Mononuclear cell (primary cell): Measurements from ENCODE around the gene TPST1. TPM values are rescaled to one million over a fixed set of nuclear protein-coding genes. Genes with fewer than 3 reads are reported as not detected.
"Not testable (repeated sequence)": the region's sequence is repeated elsewhere in the genome, so short reads cannot be mapped to it uniquely, and the experiment has no call there.

Experiments used
- H3K27me3 ChIP-seq: 2 replicates; pipeline ENCODE4 v1.6.0; 2011; ENCODE audit warnings: low read length, control low read depth; ENCODE audit not compliant: insufficient read depth
- H3K4me1 ChIP-seq: 2 replicates; pipeline ENCODE4 v1.5.1; 2011; ENCODE audit warnings: mild to moderate bottlenecking, low read length, control low read depth; ENCODE audit not compliant: insufficient read depth
- H3K4me3 ChIP-seq: 2 replicates; pipeline ENCODE4 v1.5.1; 2011; ENCODE audit warnings: mild to moderate bottlenecking, low read length, moderate library complexity
- H3K9me3 ChIP-seq: 2 replicates; pipeline ENCODE4 v1.5.1; 2011; ENCODE audit warnings: low read depth, mild to moderate bottlenecking, control low read depth, low read length
- total RNA-seq: library from RNA; depleted of rRNA; stranded (reverse); fragments of >200 nt; gene quantifications from one replicate; pipeline ENCODE4 v1.2.3, GENCODE V29; 2012

Gene TPST1
- 7.9 TPM for total RNA-seq

DNA sequence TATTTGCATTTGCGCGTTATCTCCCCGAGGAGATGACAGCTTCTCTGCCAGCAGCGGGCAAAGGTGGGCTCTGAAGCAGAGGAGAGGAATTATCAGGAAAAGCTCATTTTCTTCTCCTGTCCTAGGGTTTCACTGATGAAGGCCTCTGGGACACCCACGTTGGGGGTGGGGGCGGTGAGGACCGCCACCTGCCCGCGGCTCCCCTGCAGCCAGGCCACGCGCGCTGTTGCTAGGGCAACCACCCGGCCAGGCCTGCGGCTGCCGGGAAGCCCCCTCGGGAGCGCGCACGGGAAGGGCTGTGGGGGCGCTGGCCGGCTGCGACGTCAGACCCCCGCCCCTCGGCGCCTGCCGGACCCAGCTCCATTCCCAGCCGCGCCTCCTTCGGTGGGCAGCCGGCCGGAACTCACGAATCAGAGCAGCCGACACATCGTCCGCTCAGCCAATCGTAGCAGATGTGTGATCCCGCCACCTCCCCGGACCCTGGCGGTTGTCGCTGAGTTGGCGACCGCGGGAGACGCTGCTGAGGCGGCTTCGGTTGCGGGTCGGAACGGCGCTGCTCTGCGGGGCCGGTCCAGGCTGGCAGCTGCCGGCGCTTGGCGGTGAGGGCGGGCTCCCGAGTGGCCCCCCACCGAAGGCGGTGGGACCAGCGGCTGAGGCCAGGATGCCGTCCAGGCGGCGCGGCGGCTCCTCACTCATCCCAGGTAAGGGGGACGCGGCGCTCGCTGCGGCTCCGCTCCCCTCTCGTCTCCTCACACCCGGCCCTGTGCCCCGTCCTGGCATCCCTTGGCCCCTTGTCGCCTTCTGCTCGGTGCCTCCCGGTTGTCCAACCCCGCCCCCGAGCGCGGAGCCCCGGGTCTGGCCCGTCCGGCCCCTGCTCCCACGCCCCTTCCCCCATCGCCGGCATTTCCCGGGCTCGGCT lies at the start of gene TPST1:
Gene TPST1 (plus strand): TSS at position 513 of the 919 bp plus-strand sequence. CDS start 35,092 bp downstream, outside the sequence.
- H3K9me3 ChIP-seq: no peaks in the 10 kb centered on the region
- peak within 1 kb of the TSS; percentile 63 for H3K4me3 ChIP-seq
- H3K4me1 ChIP-seq: peaks cover 34% of the 10 kb centered on the region
- peaks cover 18% of the 10 kb centered on the region for H3K27me3 ChIP-seq

DNA sequence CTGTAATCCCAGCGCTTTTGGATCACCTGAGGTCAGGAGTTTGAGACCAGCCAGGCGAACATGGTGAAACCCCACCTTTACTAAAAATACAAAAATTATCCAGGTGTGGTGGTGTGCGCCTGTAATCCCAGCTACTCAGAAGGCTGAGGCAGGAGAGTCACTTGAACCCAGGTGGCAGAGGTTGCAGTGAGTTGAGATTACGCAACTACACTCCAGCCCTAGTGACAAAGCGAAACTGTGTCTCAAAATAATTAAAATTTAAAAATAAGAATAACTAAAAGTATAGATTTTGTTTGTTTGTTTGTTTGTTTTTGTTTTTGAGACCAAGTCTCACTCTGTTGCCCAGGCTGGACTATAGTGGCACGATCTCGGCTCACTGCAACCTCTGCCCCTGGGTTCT lies 49.1 kb upstream of the TPST1 start:
- not testable (repeated sequence) for H3K27me3 ChIP-seq, H3K4me1 ChIP-seq, H3K4me3 ChIP-seq, H3K9me3 ChIP-seq

DNA sequence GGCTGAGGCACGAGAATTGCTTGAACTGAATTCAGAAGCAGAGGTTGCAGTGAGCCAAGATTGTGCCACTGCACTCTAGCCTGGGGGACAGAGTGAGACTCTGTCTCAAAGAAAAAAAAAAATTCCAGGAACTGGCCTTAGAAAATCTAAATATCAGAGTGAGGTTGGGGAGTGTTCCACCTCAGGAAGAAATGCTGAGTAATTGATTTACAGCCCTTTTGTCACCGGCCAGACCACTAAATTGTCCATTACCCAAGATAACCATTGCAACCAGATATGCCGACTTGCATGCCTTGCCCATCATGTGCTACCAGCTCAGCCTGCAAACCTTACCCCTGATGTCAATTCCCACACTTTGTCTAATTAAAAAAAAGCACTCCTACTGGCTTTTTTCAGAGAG lies 48.1 kb upstream of the TPST1 start:
- Histone ChIP-seq H3K4me3 (no peak overlapping the region), H3K9me3 (no peaks in the 10 kb centered on the region), H3K27me3 (no peaks in the 10 kb centered on the region), H3K4me1 (no peaks in the 10 kb centered on the region)

DNA sequence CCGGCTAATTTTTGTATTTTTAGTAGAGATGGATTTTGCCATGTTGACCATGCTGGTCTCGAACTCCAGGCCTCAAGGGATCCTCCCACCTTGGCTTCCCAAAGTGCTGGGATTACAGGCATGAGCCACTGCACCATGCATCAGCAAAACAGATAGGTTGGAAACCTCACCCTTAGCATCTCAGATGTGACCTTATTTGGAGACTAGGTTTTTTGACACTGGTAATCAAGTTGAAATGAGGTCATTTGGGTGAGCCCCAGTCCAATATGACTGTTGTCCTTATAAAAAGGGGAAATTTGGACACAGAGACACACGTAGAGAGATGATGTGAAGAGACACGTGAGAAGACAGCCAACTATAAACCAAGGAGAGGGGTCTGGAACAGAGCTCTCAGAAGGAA lies 42.5 kb upstream of the TPST1 start:
- Histone ChIP-seq H3K27me3 (no peaks in the 10 kb centered on the region), H3K4me3 (no peak overlapping the region), H3K9me3 (no peaks in the 10 kb centered on the region), H3K4me1 (no peaks in the 10 kb centered on the region)

DNA sequence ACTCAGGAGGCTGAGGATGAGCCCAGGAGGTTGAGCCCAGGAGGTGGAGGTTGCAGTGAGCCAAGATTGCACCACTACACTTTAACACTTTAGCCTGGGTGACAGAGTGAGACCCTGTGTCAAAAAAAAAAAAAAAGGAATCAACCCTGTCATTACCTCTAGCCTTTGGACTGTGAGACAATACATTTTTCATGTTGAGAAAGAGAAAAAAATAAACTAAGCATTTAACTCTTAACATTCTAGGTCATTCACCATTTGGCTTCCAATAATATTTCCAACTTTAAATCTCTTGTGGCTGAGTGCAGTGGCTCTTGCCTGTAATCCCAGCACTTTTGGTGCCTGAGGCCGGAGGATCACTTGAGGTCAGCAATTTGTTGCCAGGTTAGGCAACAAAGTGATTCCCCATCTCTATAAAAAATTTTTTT lies 41.9 kb upstream of the TPST1 start:
- no peaks in the 10 kb centered on the region for H3K27me3 ChIP-seq
- H3K9me3 ChIP-seq: no peaks in the 10 kb centered on the region
- H3K4me3 ChIP-seq: no peak overlapping the region
- no peaks in the 10 kb centered on the region for H3K4me1 ChIP-seq

DNA sequence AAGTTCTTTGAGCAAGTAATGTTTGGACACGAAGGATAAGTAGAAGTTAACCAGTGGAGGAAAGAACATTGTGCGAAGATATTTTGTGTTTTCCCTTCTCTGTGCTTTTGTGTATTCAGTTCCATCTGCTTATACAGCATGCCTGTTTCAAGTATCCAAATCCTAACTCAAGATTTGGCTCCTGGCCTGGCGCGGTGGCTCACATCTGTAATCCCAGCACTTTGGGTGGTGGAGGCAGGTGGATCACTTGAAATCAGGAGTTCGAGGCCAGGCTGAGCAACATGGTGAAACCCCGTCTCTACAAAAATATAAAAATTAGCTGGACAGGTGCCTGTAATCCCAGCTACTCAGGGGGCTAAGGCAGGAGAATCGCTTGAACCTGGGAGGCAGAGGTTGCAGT lies 40.8 kb upstream of the TPST1 start:
- no peaks in the 10 kb centered on the region for H3K4me1 ChIP-seq
- H3K27me3 ChIP-seq: no peaks in the 10 kb centered on the region
- no peak overlapping the region for H3K4me3 ChIP-seq
- no peaks in the 10 kb centered on the region for H3K9me3 ChIP-seq

DNA sequence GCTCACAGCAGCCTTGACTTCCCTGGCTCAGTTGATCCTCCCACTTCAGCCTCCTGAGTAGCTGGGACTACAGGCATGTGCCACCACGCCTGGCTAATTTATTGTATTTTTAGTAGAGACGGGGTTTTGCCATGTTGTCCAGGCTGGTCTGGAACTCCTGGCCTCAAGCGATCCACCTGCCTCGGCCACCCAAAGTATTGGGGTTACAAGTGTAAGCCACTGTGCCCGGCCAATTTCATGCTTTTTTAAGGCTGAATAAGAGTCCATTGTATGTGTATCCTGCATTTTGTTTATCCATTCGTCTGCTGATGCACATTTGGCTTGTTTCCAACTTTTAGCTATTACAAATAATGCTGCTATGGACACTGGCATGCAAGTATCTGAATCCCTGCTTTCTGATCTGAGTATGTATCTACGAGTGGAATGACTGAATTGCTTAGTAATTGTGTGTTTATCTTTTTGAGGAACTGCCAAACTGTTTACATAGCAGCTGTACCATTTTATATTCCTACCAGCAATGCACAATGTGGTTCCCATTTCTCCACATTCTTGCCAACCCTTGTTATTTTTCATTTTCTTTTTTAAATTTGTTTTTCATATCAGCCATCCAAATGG lies 37.3 kb upstream of the TPST1 start:
- Histone ChIP-seq H3K4me3 (no peak overlapping the region), H3K27me3 (no peaks in the 10 kb centered on the region), H3K9me3 (no peaks in the 10 kb centered on the region), H3K4me1 (no peaks in the 10 kb centered on the region)

DNA sequence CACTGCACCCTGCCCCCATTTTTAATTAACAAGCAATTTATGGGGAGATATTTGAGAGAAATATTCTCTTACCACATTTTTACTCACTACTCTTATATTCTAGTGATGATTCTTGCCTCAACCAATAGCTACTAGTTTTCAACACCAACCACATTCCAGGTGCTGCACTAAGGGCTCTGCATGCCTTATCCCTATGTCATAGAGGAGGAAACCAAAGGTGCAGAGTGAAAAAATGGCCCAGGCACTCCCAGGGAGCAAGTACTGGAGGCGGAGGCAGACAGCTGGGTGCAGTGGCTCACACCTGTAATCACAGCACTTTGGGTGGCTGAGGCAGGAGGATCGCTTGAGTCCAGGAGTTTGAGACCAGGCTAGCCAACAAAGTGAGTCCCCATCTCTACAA lies 35.5 kb upstream of the TPST1 start:
- Histone ChIP-seq H3K27me3 (no peaks in the 10 kb centered on the region), H3K4me3 (no peak overlapping the region), H3K9me3 (no peaks in the 10 kb centered on the region), H3K4me1 (no peaks in the 10 kb centered on the region)

DNA sequence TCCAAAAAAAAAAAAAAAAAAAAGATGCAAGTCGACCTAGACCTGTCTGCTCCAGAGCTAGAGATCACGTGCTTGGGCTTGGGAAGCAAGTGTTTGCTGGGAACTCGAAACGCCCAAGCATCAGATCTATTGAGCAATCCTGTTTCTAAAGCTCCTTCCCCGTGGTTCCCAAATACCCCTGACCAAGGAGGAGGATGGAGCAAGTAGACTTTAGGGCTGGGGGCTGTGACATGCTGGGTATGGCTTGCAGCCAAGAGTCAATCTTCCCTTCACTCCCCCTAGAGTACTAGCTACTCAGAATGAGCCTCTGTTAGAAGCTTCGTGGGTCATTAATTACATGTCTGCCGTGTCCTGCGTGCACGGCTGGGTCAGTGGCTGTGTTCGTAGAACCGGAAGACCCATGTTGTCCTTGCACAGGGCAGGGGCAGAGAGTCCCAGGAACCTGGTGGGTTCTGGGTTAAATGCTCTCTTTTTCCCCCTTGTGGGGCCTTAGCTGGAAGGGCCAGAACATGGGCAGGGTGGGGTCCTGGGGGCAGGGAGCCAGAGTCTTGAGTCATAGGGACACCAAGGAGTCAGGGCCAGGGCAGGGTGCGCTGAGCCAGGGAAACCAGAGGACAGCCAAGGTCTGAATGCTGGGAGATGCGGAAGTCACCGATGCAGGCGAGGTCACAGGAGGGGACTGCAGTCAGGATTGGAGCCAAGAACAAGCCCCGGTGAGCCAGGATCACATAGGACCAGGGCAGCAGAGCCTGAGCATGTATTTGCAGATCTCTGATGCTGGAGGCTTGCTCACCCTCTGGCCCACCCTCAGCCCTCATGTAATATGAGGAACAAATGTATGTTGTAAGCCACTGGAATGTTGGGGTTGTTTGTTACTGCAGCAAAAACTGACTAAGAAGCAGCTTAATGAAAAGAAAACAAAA lies 34.6 kb upstream of the TPST1 start:
- no peaks in the 10 kb centered on the region for H3K4me1 ChIP-seq
- H3K9me3 ChIP-seq: no peaks in the 10 kb centered on the region
- no peaks in the 10 kb centered on the region for H3K27me3 ChIP-seq
- no peak overlapping the region for H3K4me3 ChIP-seq

DNA sequence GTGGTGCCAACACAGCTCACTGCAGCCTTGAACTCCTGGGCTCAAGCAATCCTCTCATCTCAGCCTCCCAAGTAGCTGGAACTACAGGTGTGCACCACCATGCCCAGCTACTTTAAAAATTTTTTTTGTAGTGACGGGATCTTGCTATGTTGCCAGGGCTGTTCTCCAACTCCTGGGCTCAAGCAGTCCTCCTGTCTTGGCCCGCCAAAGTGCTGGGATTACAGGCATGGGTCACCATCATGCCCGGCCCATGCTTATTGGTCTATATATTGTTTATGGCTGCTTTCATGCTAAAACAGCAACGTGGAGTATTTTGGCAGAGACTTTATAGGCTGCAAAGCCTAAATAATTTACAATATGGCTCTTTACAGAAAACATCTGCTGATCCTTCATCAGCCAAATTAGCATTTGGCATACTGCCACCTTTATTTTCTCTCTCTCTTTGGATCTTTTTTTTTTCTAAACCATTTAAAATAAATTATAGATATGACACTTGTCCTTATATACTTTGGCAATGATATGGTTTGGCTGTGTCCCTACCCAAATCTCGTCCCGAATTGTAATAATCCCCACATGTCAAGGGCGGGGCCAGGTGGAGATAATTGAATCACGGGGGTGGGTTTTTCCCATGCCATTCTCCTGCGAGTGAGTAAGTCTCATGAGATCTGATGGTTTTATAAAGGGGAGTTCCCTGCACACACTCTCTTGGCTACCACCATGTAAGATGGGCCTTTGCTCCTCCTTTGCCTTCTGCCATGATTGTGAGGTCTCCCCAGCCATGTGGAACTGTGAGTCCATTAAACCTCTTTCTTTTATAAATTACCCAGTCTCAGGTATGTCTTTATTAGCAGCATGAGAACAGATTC lies 32.4 kb upstream of the TPST1 start:
- H3K4me1 ChIP-seq, H3K4me3 ChIP-seq, H3K27me3 ChIP-seq, H3K9me3 ChIP-seq: not testable (repeated sequence)

DNA sequence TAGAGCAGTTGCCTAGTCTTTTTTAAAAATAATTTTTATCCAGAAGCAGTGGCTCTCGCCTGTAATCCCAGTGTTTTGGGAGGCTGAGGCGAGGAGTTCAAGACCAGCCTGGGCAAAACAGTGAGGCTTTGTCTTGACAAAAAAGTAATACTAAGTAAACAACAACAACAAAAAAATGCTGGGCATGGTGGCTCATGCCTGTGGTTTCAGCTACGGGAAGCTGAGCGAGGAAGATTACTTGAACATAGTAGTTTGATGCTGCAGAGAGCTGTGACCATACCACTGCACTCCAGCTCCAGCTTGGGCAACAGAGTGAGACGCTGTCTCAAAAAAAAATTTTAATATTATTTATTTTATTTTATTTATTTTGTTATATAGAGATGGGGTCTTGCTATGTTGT lies 31.3 kb upstream of the TPST1 start:
- Histone ChIP-seq H3K9me3 (no peaks in the 10 kb centered on the region), H3K4me1 (no peaks in the 10 kb centered on the region), H3K27me3 (no peaks in the 10 kb centered on the region), H3K4me3 (no peak overlapping the region)

DNA sequence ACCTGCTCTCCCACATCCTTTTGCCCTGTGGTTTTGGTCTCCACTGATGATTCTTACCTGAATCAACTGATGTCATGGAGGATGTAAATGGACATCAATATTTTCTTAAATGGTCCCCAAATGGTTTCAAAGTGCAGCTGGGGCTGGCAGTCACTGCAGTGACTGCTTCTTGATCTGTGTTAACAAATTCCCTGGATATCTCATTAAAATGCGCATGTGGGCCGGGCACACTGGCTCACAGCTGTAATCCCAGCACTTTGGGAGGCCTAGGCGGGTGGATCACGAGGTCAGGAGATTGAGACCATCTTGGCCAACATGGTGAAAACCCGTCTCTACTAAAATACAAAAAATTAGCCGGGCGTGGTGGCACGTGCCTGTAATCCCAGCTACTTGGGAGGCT lies 30.1 kb upstream of the TPST1 start:
- not testable (repeated sequence) for H3K9me3 ChIP-seq, H3K4me3 ChIP-seq, H3K27me3 ChIP-seq, H3K4me1 ChIP-seq

DNA sequence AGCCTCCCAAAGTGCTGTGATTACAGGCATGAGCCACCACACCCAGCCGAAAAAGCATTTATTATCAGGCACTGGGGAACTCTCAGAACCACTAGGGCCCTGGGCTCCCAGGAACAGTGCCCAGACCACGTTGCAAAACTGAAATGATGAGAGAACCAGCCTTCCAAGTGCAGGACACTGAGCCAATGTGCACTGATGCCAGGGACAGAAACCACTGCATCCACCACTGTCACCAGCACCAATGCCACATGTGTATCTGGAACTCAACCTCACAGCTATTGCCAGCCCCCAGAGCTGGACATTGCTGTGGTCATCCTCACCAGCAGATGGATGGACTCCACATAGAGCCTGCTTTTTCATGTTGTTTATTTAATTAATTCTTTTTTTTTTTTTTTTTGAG lies 28.2 kb upstream of the TPST1 start:
- Histone ChIP-seq H3K9me3 (no peaks in the 10 kb centered on the region), H3K4me3 (no peak overlapping the region), H3K27me3 (no peaks in the 10 kb centered on the region), H3K4me1 (no peaks in the 10 kb centered on the region)

DNA sequence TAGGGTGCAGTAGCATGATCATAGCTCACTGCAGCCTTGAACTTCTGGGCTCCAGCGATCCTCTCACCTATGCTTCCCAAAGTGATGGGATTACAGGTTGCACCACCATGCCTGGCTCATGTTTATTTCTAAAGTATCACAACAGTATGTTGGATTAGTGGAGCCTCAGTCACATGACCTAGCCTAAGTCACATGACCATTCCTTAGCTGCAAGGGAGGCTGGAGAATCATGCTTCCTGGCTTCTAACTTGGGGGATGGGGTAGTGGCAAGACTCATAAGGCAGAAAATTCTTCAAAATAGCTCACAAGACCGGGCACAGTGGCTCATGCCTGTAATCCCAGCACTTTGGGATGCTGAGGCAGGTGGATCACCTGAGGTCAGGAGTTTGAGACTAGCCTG lies 26.9 kb upstream of the TPST1 start:
- Histone ChIP-seq H3K4me3 (no peak overlapping the region), H3K27me3 (no peaks in the 10 kb centered on the region), H3K4me1 (no peaks in the 10 kb centered on the region), H3K9me3 (no peaks in the 10 kb centered on the region)
